Lung (tissue), 12 donors: ENCODE results near the gene VDAC1. TPM values are rescaled to one million over a fixed set of nuclear protein-coding genes. Genes with fewer than 3 reads are reported as not detected.
"Not testable (repeated sequence)": the region's sequence is repeated elsewhere in the genome, so short reads cannot be mapped to it uniquely, and the experiment has no call there.

Experiments used
- ATAC-seq: fragments of 200-7000 bp; cut with Tn5 transposase; one replicate; pipeline ENCODE4 v1.9.1; 2020; ENCODE audit warnings: moderate number of reproducible peaks; ENCODE audit not compliant: insufficient read depth, low FRiP score
- DNase-seq, 3 donors: peaks; one replicate each; pipeline ENCODE4 v3.0.0-alpha.2; 2013 to 2017
- H3K27ac ChIP-seq, 2 donors: one replicate each; pipeline ENCODE4 v1.5.1; 2013; ENCODE audit warnings: mild to moderate bottlenecking in 2 of 2, moderate library complexity in 2 of 2, control low read depth in 1 of 2, inconsistent platforms in 1 of 2, low read depth in 1 of 2, low read length in 1 of 2
- H3K27me3 ChIP-seq, 3 donors: one replicate each; pipeline ENCODE4 v1.5.1; 2013; ENCODE audit warnings: low read length in 2 of 3; ENCODE audit not compliant: control insufficient read depth in 3 of 3, insufficient read depth in 3 of 3
- H3K36me3 ChIP-seq, 4 donors: one replicate each; pipeline ENCODE4 v1.5.1; 2013; ENCODE audit warnings: low read length in 4 of 4, mild to moderate bottlenecking in 1 of 4, moderate library complexity in 1 of 4; ENCODE audit not compliant: control insufficient read depth in 4 of 4, insufficient read depth in 4 of 4
- H3K4me1 ChIP-seq, 5 donors: one replicate each; pipeline ENCODE4 v1.5.1; 2013; ENCODE audit warnings: low read length in 5 of 5, mild to moderate bottlenecking in 2 of 5, moderate library complexity in 1 of 5; ENCODE audit not compliant: control insufficient read depth in 5 of 5, insufficient read depth in 5 of 5
- H3K4me3 ChIP-seq: one replicate; pipeline ENCODE4 v1.5.1; 2013; ENCODE audit warnings: mild to moderate bottlenecking, control low read depth, moderate library complexity
- H3K9ac ChIP-seq, 2 donors: one replicate each; pipeline ENCODE4 v1.5.1; 2013; ENCODE audit warnings: low read length in 2 of 2, control low read depth in 1 of 2; ENCODE audit not compliant: insufficient read depth in 1 of 2
- H3K9me3 ChIP-seq, 4 donors: one replicate each; pipeline ENCODE4 v1.5.1; 2013; ENCODE audit warnings: low read length in 3 of 4, mild to moderate bottlenecking in 1 of 4, moderate library complexity in 1 of 4; ENCODE audit not compliant: control insufficient read depth in 4 of 4, insufficient read depth in 3 of 4
- CTCF ChIP-seq: IDR thresholded peaks from 2 replicates; pipeline ENCODE4 v1.5.1; 2012; ENCODE audit warnings: mild to moderate bottlenecking; ENCODE audit errors: control extremely low read depth, extremely low read depth
- WGBS, 2 donors: extraction: QIAGEN DNeasy Blood & Tissue Kit; methylation state at CpG; one replicate each; pipeline ENCODE4 v1.1.7; 2013; 5-methylcytosine and 5-hydroxymethylcytosine counted together
- polyA plus RNA-seq, 2 donors: library from polyadenylated mRNA; stranded (reverse); fragments of 200-250 nt; gene quantifications; one replicate each; pipeline ENCODE4 v1.2.1, GENCODE V29; 2013
- total RNA-seq, 2 donors: library from RNA; depleted of rRNA in 1 of 2; stranded (reverse); fragments of >200 nt in 1 of 2; gene quantifications; one replicate each; pipeline ENCODE4 v1.2.1, GENCODE V29; 2014 to 2021
- donor health status: control.
- donor health status: control.
- donor health status: Bipolar disorder and iron deficiency.
- donor health status: healthy.
- donor health status: DM: yes; HTN: yes; CAD: no.

Gene VDAC1
- total and polyA plus RNA-seq, 4 donors, result 107 to 136 (median 120) TPM

- WGBS, 2 donors, result 54 to 75% methylated on average over 3 of the region's 3 CpGs
- Histone ChIP-seq H3K4me3 (no peak overlapping the region), H3K27me3 (no peaks in the 10 kb centered on the region), H3K27ac (no peak overlapping the region), H3K9me3 (no peaks in the 10 kb centered on the region), H3K36me3 (no peaks in the 10 kb centered on the region), H3K9ac (no peak overlapping the region), H3K4me1 (peaks cover 0 to 5% (median 0%) of the 10 kb centered on the region in 5 donors)
- DNase-seq (peak; percentile 27 to 63 (median 35)), ATAC-seq (no peak)
- no peak for TF ChIP-seq CTCF
Observed at GRCh38 chr5:134038138-134038537, 33.4 kb upstream of the VDAC1 start.

DNA sequence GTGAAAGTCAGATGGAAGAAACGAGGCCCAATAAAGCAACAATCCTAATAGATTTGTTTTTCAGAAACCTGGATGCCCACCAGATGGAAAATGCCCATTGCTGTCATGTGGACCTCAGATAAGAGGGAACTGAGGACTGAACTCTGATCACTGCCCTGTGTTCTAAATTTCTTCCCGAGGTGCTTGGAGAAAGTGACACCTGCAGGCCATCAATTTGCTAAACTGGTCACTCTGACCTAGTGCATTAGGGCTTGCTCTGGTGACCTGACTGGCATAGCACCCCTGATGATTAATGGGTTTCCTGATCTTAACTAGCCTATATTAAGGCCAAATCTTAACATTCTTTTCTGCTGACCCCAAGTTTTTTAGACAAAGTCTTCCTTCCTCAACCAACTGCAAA lies 32.4 kb upstream of the VDAC1 start:
- ATAC-seq (no peak), DNase-seq (no peak)
- H3K4me1 ChIP-seq, result peaks cover 0 to 5% (median 0%) of the 10 kb centered on the region in 5 donors
- WGBS, 2 donors, result 55 to 86% methylated on average over 2 of the region's 2 CpGs
- no peak overlapping the region for H3K4me3 ChIP-seq
- no peak overlapping the region for H3K27ac ChIP-seq
- TF ChIP-seq CTCF, result no peak
- H3K27me3 ChIP-seq, result no peaks in the 10 kb centered on the region
- no peak overlapping the region for H3K9ac ChIP-seq
- no peaks in the 10 kb centered on the region for H3K9me3 ChIP-seq
- no peaks in the 10 kb centered on the region for H3K36me3 ChIP-seq

- H3K9ac ChIP-seq, result no peak overlapping the region
- 91 to 94% methylated on average over 18 of the region's 18 CpGs for WGBS, 2 donors
- H3K36me3 ChIP-seq, result no peaks in the 10 kb centered on the region
- TF ChIP-seq CTCF, result no peak
- no peak overlapping the region for H3K4me3 ChIP-seq
- no peak for DNase-seq
- H3K27ac ChIP-seq, result no peak overlapping the region
- no peaks in the 10 kb centered on the region for H3K9me3 ChIP-seq
- H3K4me1 ChIP-seq, result peaks cover 0 to 5% (median 0%) of the 10 kb centered on the region in 5 donors
- H3K27me3 ChIP-seq, result no peaks in the 10 kb centered on the region
- no peak for ATAC-seq
Observed at GRCh38 chr5:134034326-134034725, 29.6 kb upstream of the VDAC1 start.

- not testable (repeated sequence) for H3K36me3 ChIP-seq, DNase-seq, ATAC-seq, H3K4me3 ChIP-seq, H3K27me3 ChIP-seq, H3K9ac ChIP-seq, H3K4me1 ChIP-seq, H3K9me3 ChIP-seq, H3K27ac ChIP-seq
- WGBS, 2 donors, result 93 to 97% methylated on average over 4 of the region's 4 CpGs
Observed at GRCh38 chr5:134030303-134030964, 25.7 kb upstream of the VDAC1 start.
